Neural cell (in vitro differentiated cells): Measurements from ENCODE around the gene PON3. TPM values are rescaled to one million over a fixed set of nuclear protein-coding genes. Genes with fewer than 3 reads are reported as not detected.

Experiments
- polyA plus RNA-seq: library from polyadenylated mRNA; depleted of rRNA; stranded (reverse); fragments of >200 nt; gene quantifications from 2 replicates; pipeline ENCODE4 v1.2.3, GENCODE V29; 2014
- small RNA-seq, 3 experiments: library from RNA; depleted of rRNA; stranded (forward); fragments of <200 nt; gene quantifications; one replicate each; pipeline ENCODE3, GENCODE V24; 2012

The PON3 gene
- polyA plus RNA-seq, 1 donor from 2014 or later, result not detected

Small RNA genes lying within 50 kb of the gene (small RNA-seq; reads per million reads assigned to genes)
- gene AC004022.2, result 0 reads per million in 3 experiments

Other genes starting within 250 kb of the PON3 start
- gene PON1, start 71.8 kb downstream of the PON3 start, polyA plus RNA-seq, result 0.25 TPM in 1 of 2 replicates, not detected in the other
- 23.1 and 28.1 TPM in 2 replicates for gene PON2, start 38.7 kb upstream of the PON3 start, polyA plus RNA-seq
- gene ASB4, start 89.6 kb upstream of the PON3 start, polyA plus RNA-seq, result 0.11 and 0.56 TPM in 2 replicates
- not detected in 2 replicates for gene PDK4, start 200.1 kb upstream of the PON3 start, polyA plus RNA-seq